Gastroesophageal sphincter (tissue), 4 donors: Measurements from ENCODE around the gene CCR4. TPM values are rescaled to one million over a fixed set of nuclear protein-coding genes. Genes with fewer than 3 reads are reported as not detected.

ENCODE experiments used
- ATAC-seq: fragments of 150-250 bp; one replicate; pipeline ENCODE4 v1.9.1; 2016; ENCODE audit warnings: mild to moderate bottlenecking, moderate library complexity
- H3K27ac ChIP-seq, 4 donors: fragments of 200-600 bp; sonication (generic) in 3 of 4; 1 replicate in 3 of 4; 2 replicates in 1 of 4; pipeline ENCODE4 v1.5.1; 2016 to 2019
- H3K27me3 ChIP-seq: fragments of 200-600 bp; sonication (generic); one replicate; pipeline ENCODE4 v1.5.1; 2019
- H3K36me3 ChIP-seq, 2 donors: fragments of 200-600 bp; sonication (generic); one replicate each; pipeline ENCODE4 v1.5.1; 2019; ENCODE audit warnings: control low read depth in 1 of 2
- H3K4me1 ChIP-seq, 3 donors: fragments of 200-600 bp; sonication (generic); 1 replicate in 2 of 3; 2 replicates in 1 of 3; pipeline ENCODE4 v1.5.1; 2016 to 2019; ENCODE audit warnings: control low read depth in 2 of 3
- H3K4me3 ChIP-seq, 2 donors: fragments of 200-600 bp; sonication (generic); one replicate each; pipeline ENCODE4 v1.5.1; 2019; ENCODE audit warnings: mild to moderate bottlenecking in 1 of 2, moderate library complexity in 1 of 2
- H3K9me3 ChIP-seq, 3 donors: fragments of 200-600 bp; sonication (generic); one replicate each; pipeline ENCODE4 v1.5.1; 2017 to 2019; ENCODE audit warnings: control low read depth in 2 of 3
- EP300 ChIP-seq: sonication (generic); formaldehyde crosslinking; IDR thresholded peaks from one replicate; pipeline ENCODE4 v1.6.1; 2017; ENCODE audit warnings: antibody characterized with exemption, mild to moderate bottlenecking
- POLR2A ChIP-seq, 2 donors: fragments of 450-650 bp; IDR thresholded peaks; one replicate each; pipeline ENCODE4 v1.6.1; 2017; ENCODE audit warnings: antibody characterized with exemption in 2 of 2, mild to moderate bottlenecking in 2 of 2, moderate library complexity in 1 of 2
- POLR2AphosphoS5 ChIP-seq: sonication (generic); formaldehyde crosslinking; IDR thresholded peaks from one replicate; pipeline ENCODE4 v1.6.1; 2017; ENCODE audit warnings: antibody characterized with exemption
- WGBS, 2 donors: methylation state at CpG; one replicate each; pipeline ENCODE4 v1.1.5; 2018; ENCODE audit warnings: low coverage in 1 of 2; 5-methylcytosine and 5-hydroxymethylcytosine counted together
- total RNA-seq, 4 donors: library from RNA; depleted of rRNA; stranded (reverse); fragments of >200 nt; gene quantifications; one replicate each; pipeline ENCODE4 v1.1.0, GENCODE V29; 2016
- TF ChIP-seq, protein P1 (sequence below), 4 experiments: fragments of 200-600 bp in 2 of 4; fragments of 450-650 bp in 2 of 4; sonication (generic) in 1 of 4; IDR thresholded peaks; one replicate each; pipeline ENCODE4 v1.5.1; 2017 to 2019; ENCODE audit warnings: antibody characterized with exemption in 4 of 4, mild to moderate bottlenecking in 2 of 4, moderate library complexity in 2 of 4

CCR4 gene
- total RNA-seq, 4 donors from 2014 or later = not detected

DNA sequence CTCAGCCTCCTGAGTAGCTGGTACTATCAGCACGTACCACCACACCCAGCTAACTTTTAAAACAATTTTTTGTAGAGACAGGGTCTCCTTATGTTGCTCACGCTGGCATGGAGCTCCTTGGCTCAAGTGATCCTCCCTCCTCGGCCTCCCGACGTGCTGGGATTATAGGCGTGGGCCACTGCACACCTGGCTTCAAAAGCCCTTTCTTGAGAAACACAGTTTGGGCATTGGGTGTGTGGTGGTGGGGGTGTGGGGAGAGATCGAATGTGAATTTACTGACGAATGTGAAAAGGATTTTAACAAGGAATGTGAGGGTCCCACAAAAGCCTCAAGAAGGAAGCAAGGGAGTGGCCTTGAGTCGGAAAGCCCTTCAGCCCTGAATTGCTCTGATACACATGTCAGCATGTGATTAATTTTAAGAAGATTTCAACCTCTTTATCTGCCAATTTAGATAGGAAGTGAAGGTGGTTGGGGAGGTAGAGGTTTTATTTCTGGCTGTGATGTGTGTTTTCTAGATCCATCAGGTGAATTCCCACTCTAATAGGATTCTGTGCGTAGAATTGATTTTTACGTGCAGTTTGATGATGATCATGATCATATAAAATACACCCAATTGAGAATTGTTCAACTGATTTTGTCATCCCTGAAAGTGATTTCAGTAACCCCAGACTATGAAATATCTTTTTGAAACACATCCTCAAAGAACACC, 1.1 kb downstream of the CCR4 start:
- no peak for ATAC-seq
- TF ChIP-seq EP300 (no peak), POLR2AphosphoS5 (no peak), POLR2A (IDR thresholded peaks at IDR 0.05) (no peak)
- TF ChIP-seq, protein P1, sequence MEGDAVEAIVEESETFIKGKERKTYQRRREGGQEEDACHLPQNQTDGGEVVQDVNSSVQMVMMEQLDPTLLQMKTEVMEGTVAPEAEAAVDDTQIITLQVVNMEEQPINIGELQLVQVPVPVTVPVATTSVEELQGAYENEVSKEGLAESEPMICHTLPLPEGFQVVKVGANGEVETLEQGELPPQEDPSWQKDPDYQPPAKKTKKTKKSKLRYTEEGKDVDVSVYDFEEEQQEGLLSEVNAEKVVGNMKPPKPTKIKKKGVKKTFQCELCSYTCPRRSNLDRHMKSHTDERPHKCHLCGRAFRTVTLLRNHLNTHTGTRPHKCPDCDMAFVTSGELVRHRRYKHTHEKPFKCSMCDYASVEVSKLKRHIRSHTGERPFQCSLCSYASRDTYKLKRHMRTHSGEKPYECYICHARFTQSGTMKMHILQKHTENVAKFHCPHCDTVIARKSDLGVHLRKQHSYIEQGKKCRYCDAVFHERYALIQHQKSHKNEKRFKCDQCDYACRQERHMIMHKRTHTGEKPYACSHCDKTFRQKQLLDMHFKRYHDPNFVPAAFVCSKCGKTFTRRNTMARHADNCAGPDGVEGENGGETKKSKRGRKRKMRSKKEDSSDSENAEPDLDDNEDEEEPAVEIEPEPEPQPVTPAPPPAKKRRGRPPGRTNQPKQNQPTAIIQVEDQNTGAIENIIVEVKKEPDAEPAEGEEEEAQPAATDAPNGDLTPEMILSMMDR (IDR thresholded peaks at IDR 0.05) = no peak
- Histone ChIP-seq H3K4me1 (peaks cover 0 to 10% (median 0%) of the 10 kb centered on the region in 3 donors), H3K9me3 (no peaks in the 10 kb centered on the region), H3K36me3 (no peaks in the 10 kb centered on the region), H3K27ac (no peak overlapping the region), H3K4me3 (no peak overlapping the region), H3K27me3 (no peaks in the 10 kb centered on the region)
- WGBS, 2 donors = 95 to 100% methylated on average over 4 to 5 of the region's 11 CpGs

DNA sequence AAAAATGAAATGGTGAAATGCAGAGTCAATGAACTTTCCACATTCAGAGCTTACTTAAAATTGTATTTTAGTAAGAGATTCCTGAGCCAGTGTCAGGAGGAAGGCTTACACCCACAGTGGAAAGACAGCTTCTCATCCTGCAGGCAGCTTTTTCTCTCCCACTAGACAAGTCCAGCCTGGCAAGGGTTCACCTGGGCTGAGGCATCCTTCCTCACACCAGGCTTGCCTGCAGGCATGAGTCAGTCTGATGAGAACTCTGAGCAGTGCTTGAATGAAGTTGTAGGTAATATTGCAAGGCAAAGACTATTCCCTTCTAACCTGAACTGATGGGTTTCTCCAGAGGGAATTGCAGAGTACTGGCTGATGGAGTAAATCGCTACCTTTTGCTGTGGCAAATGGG, 3.1 kb downstream of the CCR4 start:
- peaks cover 0 to 10% (median 0%) of the 10 kb centered on the region in 3 donors for H3K4me1 ChIP-seq
- no peak overlapping the region for H3K4me3 ChIP-seq
- ATAC-seq = no peak
- H3K27ac ChIP-seq = no peak overlapping the region
- 100% methylated on average over 1 of the region's 1 CpG for WGBS, 2 donors
- H3K9me3 ChIP-seq = no peaks in the 10 kb centered on the region
- no peaks in the 10 kb centered on the region for H3K27me3 ChIP-seq
- TF ChIP-seq POLR2AphosphoS5 = no peak
- no peak for TF ChIP-seq EP300
- no peak for TF ChIP-seq POLR2A (IDR thresholded peaks at IDR 0.05)
- TF ChIP-seq, protein P1 (IDR thresholded peaks at IDR 0.05) = no peak
- H3K36me3 ChIP-seq = no peaks in the 10 kb centered on the region

DNA sequence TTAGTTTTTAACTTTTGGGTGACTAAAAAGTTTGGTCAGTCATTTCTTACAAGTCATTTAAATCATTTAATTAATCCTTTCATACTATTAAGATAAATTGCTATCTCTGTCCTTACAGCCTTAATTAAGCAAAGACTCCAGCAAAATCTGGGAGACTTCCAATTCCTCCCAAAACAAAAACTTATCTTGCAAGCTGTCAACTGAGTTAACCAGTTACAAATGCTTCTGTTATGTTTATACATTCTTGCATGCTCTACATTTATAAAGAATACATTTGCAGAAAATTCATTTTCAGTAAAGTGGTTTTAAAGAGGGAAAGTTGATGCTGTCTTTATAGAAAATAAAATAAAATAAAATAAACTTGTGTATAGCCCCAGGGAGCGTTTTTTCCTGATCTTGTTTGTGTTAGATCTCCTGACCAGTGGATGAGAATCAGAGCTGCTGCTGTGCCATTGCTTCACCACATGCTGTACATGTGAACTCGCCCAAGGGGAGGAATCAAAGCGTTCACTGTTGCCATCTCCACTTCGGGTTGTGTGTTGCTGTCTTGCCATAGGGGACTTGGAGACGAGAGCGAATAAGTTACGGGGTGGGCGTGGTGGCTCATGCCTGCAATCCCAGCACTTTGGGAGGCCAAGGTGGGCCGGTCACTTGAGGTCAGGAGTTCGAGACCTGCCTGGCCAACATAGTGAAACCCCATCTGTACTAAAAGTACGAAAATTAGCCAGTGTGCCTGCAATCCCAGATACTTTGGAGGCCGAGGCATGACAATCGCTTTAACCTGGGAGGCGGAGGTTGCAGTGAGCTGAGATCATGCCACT, 5.5 kb downstream of the CCR4 start:
- no peaks in the 10 kb centered on the region for H3K36me3 ChIP-seq
- no peaks in the 10 kb centered on the region for H3K9me3 ChIP-seq
- WGBS, 2 donors = 53 to 76% methylated on average over 4 to 7 of the region's 14 CpGs
- H3K27ac ChIP-seq = no peak overlapping the region
- TF ChIP-seq POLR2A (IDR thresholded peaks at IDR 0.05) (no peak), POLR2AphosphoS5 (no peak), EP300 (no peak)
- TF ChIP-seq, protein P1 (IDR thresholded peaks at IDR 0.05) = no peak
- no peak for ATAC-seq
- H3K4me3 ChIP-seq = no peak overlapping the region
- H3K4me1 ChIP-seq = peaks cover 0 to 10% (median 0%) of the 10 kb centered on the region in 3 donors
- H3K27me3 ChIP-seq = no peaks in the 10 kb centered on the region

DNA sequence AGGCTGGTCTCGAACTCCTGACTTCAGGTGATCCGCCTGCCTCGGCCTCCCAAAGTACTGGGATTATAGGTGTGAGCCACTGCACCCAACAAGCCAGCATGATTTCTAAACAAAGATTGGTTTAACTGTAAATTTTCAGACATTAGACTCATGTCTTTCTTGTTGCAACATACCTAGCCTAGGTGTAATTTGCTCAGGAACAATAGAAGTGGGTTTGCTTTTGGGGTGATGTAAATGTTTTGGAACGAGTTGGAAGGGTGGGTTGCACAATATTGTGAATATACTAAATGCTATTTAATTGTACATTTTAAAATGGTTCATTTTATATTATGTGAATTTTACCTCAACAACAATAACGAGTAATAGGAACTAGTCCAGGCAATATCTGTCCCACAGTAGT, 7.1 kb downstream of the CCR4 start:
- no peak for TF ChIP-seq POLR2A (IDR thresholded peaks at IDR 0.05)
- no peak for TF ChIP-seq EP300
- TF ChIP-seq, protein P1 (IDR thresholded peaks at IDR 0.05) = no peak
- TF ChIP-seq POLR2AphosphoS5 = no peak

More for the DNA sequence above, 7.1 kb downstream of the CCR4 start:
- Histone ChIP-seq H3K27me3 (no peaks in the 10 kb centered on the region), H3K36me3 (no peaks in the 10 kb centered on the region), H3K4me3 (no peak overlapping the region), H3K27ac (no peak overlapping the region), H3K9me3 (no peaks in the 10 kb centered on the region), H3K4me1 (peaks cover 0 to 10% (median 0%) of the 10 kb centered on the region in 3 donors)
- WGBS, 2 donors = 89 to 92% methylated on average over 5 of the region's 5 CpGs
- ATAC-seq = no peak
